Mesenchymal stem cell (in vitro differentiated cells and primary cell): ENCODE results near the gene NUMB.

ENCODE experiments used
- DNase-seq: peaks from one replicate; pipeline ENCODE4 v3.0.0-alpha.2; 2013
- H2AFZ ChIP-seq: one replicate; pipeline ENCODE4 v1.6.1; 2013; ENCODE audit warnings: low read depth, mild to moderate bottlenecking, control low read depth, inconsistent platforms, low read length, moderate library complexity
- H2AK5ac ChIP-seq: 2 replicates; pipeline ENCODE4 v1.6.1; 2013; ENCODE audit warnings: low read length, moderate library complexity, mild to moderate bottlenecking, inconsistent platforms; ENCODE audit not compliant: severe bottlenecking
- H2BK120ac ChIP-seq: one replicate; pipeline ENCODE4 v1.6.1; 2013; ENCODE audit warnings: low read depth, mild to moderate bottlenecking, inconsistent platforms, low read length, moderate library complexity
- H2BK12ac ChIP-seq, 2 experiments: one replicate each; pipeline ENCODE4 v1.6.1; 2013; ENCODE audit warnings: inconsistent platforms in 2 of 2, low read length in 2 of 2, mild to moderate bottlenecking in 2 of 2, moderate library complexity in 2 of 2, control low read depth in 1 of 2
- H2BK15ac ChIP-seq: one replicate; pipeline ENCODE4 v1.6.1; 2013; ENCODE audit warnings: mild to moderate bottlenecking, low read depth, inconsistent platforms; ENCODE audit not compliant: poor library complexity, severe bottlenecking
- H2BK5ac ChIP-seq: 2 replicates; pipeline ENCODE4 v1.6.1; 2013; ENCODE audit warnings: low read depth, mild to moderate bottlenecking, low read length, control low read depth, inconsistent platforms; ENCODE audit not compliant: poor library complexity, severe bottlenecking
- H3K14ac ChIP-seq, 2 experiments: one replicate each; pipeline ENCODE4 v1.6.1; 2013; ENCODE audit warnings: inconsistent platforms in 2 of 2, low read length in 2 of 2, control low read depth in 1 of 2, mild to moderate bottlenecking in 1 of 2, moderate library complexity in 1 of 2
- H3K18ac ChIP-seq, 2 experiments: one replicate each; pipeline ENCODE4 v1.6.1; 2013; ENCODE audit warnings: inconsistent platforms in 2 of 2, low read length in 2 of 2, control low read depth in 1 of 2, low read depth in 1 of 2, mild to moderate bottlenecking in 1 of 2
- H3K23ac ChIP-seq, 2 experiments: one replicate each; pipeline ENCODE4 v1.6.1; 2013; ENCODE audit warnings: inconsistent platforms in 2 of 2, low read length in 2 of 2, mild to moderate bottlenecking in 2 of 2, moderate library complexity in 2 of 2, control low read depth in 1 of 2
- H3K27ac ChIP-seq: 2 replicates; pipeline ENCODE4 v1.5.1; 2013; ENCODE audit warnings: mild to moderate bottlenecking, moderate library complexity, low read length, control low read depth, inconsistent platforms; ENCODE audit not compliant: poor library complexity, severe bottlenecking
- H3K27me3 ChIP-seq, 2 experiments: 2 replicates each; pipeline versions ENCODE4 v1.6.1 to v1.7.0; 2013; ENCODE audit warnings: low read length in 2 of 2, mild to moderate bottlenecking in 2 of 2, moderate library complexity in 2 of 2, control low read depth in 1 of 2, inconsistent platforms in 1 of 2; ENCODE audit not compliant: control insufficient read depth in 1 of 2, insufficient read depth in 1 of 2
- H3K36me3 ChIP-seq, 2 experiments: 2 replicates each; pipeline versions ENCODE4 v1.6.1 to v1.7.0; 2013; ENCODE audit warnings: low read length in 2 of 2, control low read depth in 1 of 2, inconsistent platforms in 1 of 2, low read depth in 1 of 2, mild to moderate bottlenecking in 1 of 2; ENCODE audit not compliant: insufficient read depth in 2 of 2, control insufficient read depth in 1 of 2
- H3K4ac ChIP-seq, 2 experiments: one replicate each; pipeline ENCODE4 v1.6.1; 2013; ENCODE audit warnings: inconsistent platforms in 2 of 2, low read length in 2 of 2, mild to moderate bottlenecking in 2 of 2, moderate library complexity in 2 of 2, control low read depth in 1 of 2, low read depth in 1 of 2
- H3K4me1 ChIP-seq: 2 replicates; pipeline ENCODE4 v1.6.1; 2013; ENCODE audit warnings: low read depth, low read length, control low read depth; ENCODE audit not compliant: control insufficient read depth, insufficient read depth
- H3K4me2 ChIP-seq: 2 replicates; pipeline ENCODE4 v1.6.1; 2013; ENCODE audit warnings: low read length, mild to moderate bottlenecking, inconsistent platforms; ENCODE audit not compliant: poor library complexity, severe bottlenecking
- H3K4me3 ChIP-seq, 2 experiments: 2 replicates each; pipeline versions ENCODE4 v1.5.1 to v1.7.0; 2013; ENCODE audit warnings: low read length in 2 of 2, mild to moderate bottlenecking in 2 of 2, control low read depth in 1 of 2, low read depth in 1 of 2; ENCODE audit not compliant: insufficient read depth in 1 of 2
- H3K79me1 ChIP-seq: replicated peaks from 2 replicates; pipeline ENCODE4 v1.6.1; 2013; ENCODE audit warnings: mild to moderate bottlenecking, control low read depth, low read length, inconsistent platforms; ENCODE audit not compliant: poor library complexity, severe bottlenecking
- H3K9ac ChIP-seq: 2 replicates; pipeline ENCODE4 v1.7.0; 2013; ENCODE audit warnings: mild to moderate bottlenecking, low read length, moderate library complexity
- H3K9me3 ChIP-seq: 2 replicates; pipeline ENCODE4 v1.7.0; 2013; ENCODE audit warnings: mild to moderate bottlenecking, low read length; ENCODE audit not compliant: control insufficient read depth
- H4K8ac ChIP-seq: one replicate; pipeline ENCODE4 v1.6.1; 2013; ENCODE audit warnings: inconsistent platforms, mild to moderate bottlenecking, low read length, moderate library complexity
- H4K91ac ChIP-seq: one replicate; pipeline ENCODE4 v1.6.1; 2013; ENCODE audit warnings: mild to moderate bottlenecking, low read length, inconsistent platforms
- WGBS: methylation state at CpG from one replicate; pipeline ENCODE4 v1.1.7; 2013; ENCODE audit warnings: mixed read lengths; 5-methylcytosine and 5-hydroxymethylcytosine counted together

Gene NUMB

GRCh38 chr14:73467800-73468199 is 9.5 kb upstream of the NUMB start:
- Histone ChIP-seq H3K79me1 (no peaks in the 10 kb centered on the region), H3K4ac (no peak overlapping the region), H4K8ac (no peak overlapping the region), H2BK5ac (no peak overlapping the region), H3K14ac (no peak overlapping the region), H3K4me2 (no peak overlapping the region), H3K27me3 (no peaks in the 10 kb centered on the region), H3K18ac (peak overlapping the region in 1 of 2 experiments; percentile 30), H3K4me3 (no peak overlapping the region), H2BK120ac (no peak overlapping the region), H3K27ac (no peak overlapping the region), H2AK5ac (peak overlapping the region; percentile 39), H3K4me1 (peaks cover 4% of the 10 kb centered on the region), H3K9me3 (no peaks in the 10 kb centered on the region), H2AFZ (no peak overlapping the region), H4K91ac (no peak overlapping the region), H3K36me3 (no peaks in the 10 kb centered on the region), H2BK15ac (no peak overlapping the region), H3K9ac (no peak overlapping the region), H2BK12ac (peak overlapping the region in 1 of 2 experiments; percentile 54), H3K23ac (no peak overlapping the region)
- 94% methylated on average over 4 of the region's 4 CpGs for WGBS
- peak; percentile 43 for DNase-seq

GRCh38 chr14:73467377-73467776 is 9.0 kb upstream of the NUMB start:
- H3K27ac ChIP-seq: no peak overlapping the region
- no peak overlapping the region for H3K23ac ChIP-seq
- H4K8ac ChIP-seq: no peak overlapping the region
- no peak overlapping the region for H3K4ac ChIP-seq
- no peak overlapping the region for H2BK15ac ChIP-seq
- H3K36me3 ChIP-seq: no peaks in the 10 kb centered on the region
- no peak overlapping the region for H2AK5ac ChIP-seq
- peak overlapping the region in 1 of 2 experiments; percentile 21 for H2BK12ac ChIP-seq
- peaks cover 4% of the 10 kb centered on the region for H3K4me1 ChIP-seq
- no peak overlapping the region for H3K4me2 ChIP-seq
- 93% methylated on average over 2 of the region's 5 CpGs for WGBS
- peak; percentile 43 for DNase-seq
- H2BK120ac ChIP-seq: no peak overlapping the region
- no peaks in the 10 kb centered on the region for H3K79me1 ChIP-seq
- H3K9me3 ChIP-seq: no peaks in the 10 kb centered on the region
- peak overlapping the region in 1 of 2 experiments; percentile 30 for H3K18ac ChIP-seq
- H3K14ac ChIP-seq: no peak overlapping the region
- H3K27me3 ChIP-seq: no peaks in the 10 kb centered on the region
- H2BK5ac ChIP-seq: no peak overlapping the region
- no peak overlapping the region for H3K4me3 ChIP-seq
- no peak overlapping the region for H3K9ac ChIP-seq
- H4K91ac ChIP-seq: no peak overlapping the region
- no peak overlapping the region for H2AFZ ChIP-seq

GRCh38 chr14:73466861-73467260 is 8.5 kb upstream of the NUMB start:
- Histone ChIP-seq H2BK15ac (no peak overlapping the region), H2AFZ (no peak overlapping the region), H2AK5ac (no peak overlapping the region), H3K4me2 (no peak overlapping the region), H2BK12ac (peak overlapping the region; percentile 59 to 83), H4K8ac (no peak overlapping the region), H4K91ac (no peak overlapping the region), H2BK120ac (no peak overlapping the region), H3K27me3 (no peaks in the 10 kb centered on the region), H3K18ac (peak overlapping the region; percentile 44 to 69), H3K27ac (no peak overlapping the region), H3K9ac (no peak overlapping the region), H2BK5ac (no peak overlapping the region), H3K9me3 (no peaks in the 10 kb centered on the region), H3K79me1 (no peaks in the 10 kb centered on the region), H3K14ac (no peak overlapping the region), H3K23ac (no peak overlapping the region), H3K4ac (no peak overlapping the region), H3K4me1 (peaks cover 4% of the 10 kb centered on the region), H3K36me3 (no peaks in the 10 kb centered on the region), H3K4me3 (no peak overlapping the region)
- WGBS: 92% methylated on average over 4 of the region's 4 CpGs
- DNase-seq: no peak

- H3K27me3 ChIP-seq: no peaks in the 10 kb centered on the region
- H2BK120ac ChIP-seq: no peak overlapping the region
- H3K4me2 ChIP-seq: no peak overlapping the region
- H3K4me3 ChIP-seq: no peak overlapping the region
- H3K9ac ChIP-seq: peak overlapping the region; percentile 26
- H4K8ac ChIP-seq: no peak overlapping the region
- peaks cover 4% of the 10 kb centered on the region for H3K4me1 ChIP-seq
- no peak overlapping the region for H2BK15ac ChIP-seq
- H2AFZ ChIP-seq: no peak overlapping the region
- H3K27ac ChIP-seq: no peak overlapping the region
- no peak overlapping the region for H2AK5ac ChIP-seq
- no peak overlapping the region for H3K14ac ChIP-seq
- WGBS: 78% methylated on average over 3 of the region's 5 CpGs
- H2BK12ac ChIP-seq: no peak overlapping the region
- H3K23ac ChIP-seq: no peak overlapping the region
- H3K9me3 ChIP-seq: no peaks in the 10 kb centered on the region
- no peak overlapping the region for H3K18ac ChIP-seq
- DNase-seq: peak; percentile 18
- H3K36me3 ChIP-seq: no peaks in the 10 kb centered on the region
- no peak overlapping the region for H4K91ac ChIP-seq
- H3K4ac ChIP-seq: peak overlapping the region in 1 of 2 experiments; percentile 19
- no peak overlapping the region for H2BK5ac ChIP-seq
- no peaks in the 10 kb centered on the region for H3K79me1 ChIP-seq
These were observed 7.6 kb upstream of the NUMB start for GRCh38 chr14:73465823-73466532.
